Measurements from ENCODE around the gene KCNQ5. TPM values are rescaled to one million over a fixed set of nuclear protein-coding genes. Genes with fewer than 3 reads are reported as not detected.

Gene KCNQ5
- total RNA-seq, 1 experiment from 2014 or later: 17.8 TPM

GRCh38 chr6:73004861-73005260, 383.0 kb downstream of the KCNQ5 start:
- no peak overlapping the region for H3K27ac ChIP-seq (ENCODE audit: low read depth, low read length, poor library complexity, severe bottlenecking)
- no peak overlapping the region for H3K4me3 ChIP-seq (ENCODE audit: low read depth, low read length, poor library complexity, severe bottlenecking)
- intact Hi-C loops (cut with micrococcal nuclease; ENCODE audit: unreplicated experiment): no loop called here
- no TSS peak for BruUV-seq (replicated peaks)
- ChIA-PET CTCF (no interaction called here), POLR2A (ENCODE audit: low non-redundant PET) (no interaction called here)
- H3K4me1 ChIP-seq (ENCODE audit: insufficient read depth, low read length, poor library complexity, severe bottlenecking): no peaks in the 10 kb centered on the region
- DNase-seq (ENCODE audit: low spot score): no peak
- no peaks in the 10 kb centered on the region for H3K9me3 ChIP-seq (ENCODE audit: low read depth, low read length, poor library complexity, severe bottlenecking)
- H3K36me3 ChIP-seq (ENCODE audit: insufficient read depth, low read length, poor library complexity, severe bottlenecking): no peaks in the 10 kb centered on the region
- no peak for TF ChIP-seq EZH2 (IDR thresholded peaks at IDR 0.05; ENCODE audit: borderline replicate concordance, low read depth, low read length, poor library complexity, severe bottlenecking)
- TF ChIP-seq, protein P1, sequence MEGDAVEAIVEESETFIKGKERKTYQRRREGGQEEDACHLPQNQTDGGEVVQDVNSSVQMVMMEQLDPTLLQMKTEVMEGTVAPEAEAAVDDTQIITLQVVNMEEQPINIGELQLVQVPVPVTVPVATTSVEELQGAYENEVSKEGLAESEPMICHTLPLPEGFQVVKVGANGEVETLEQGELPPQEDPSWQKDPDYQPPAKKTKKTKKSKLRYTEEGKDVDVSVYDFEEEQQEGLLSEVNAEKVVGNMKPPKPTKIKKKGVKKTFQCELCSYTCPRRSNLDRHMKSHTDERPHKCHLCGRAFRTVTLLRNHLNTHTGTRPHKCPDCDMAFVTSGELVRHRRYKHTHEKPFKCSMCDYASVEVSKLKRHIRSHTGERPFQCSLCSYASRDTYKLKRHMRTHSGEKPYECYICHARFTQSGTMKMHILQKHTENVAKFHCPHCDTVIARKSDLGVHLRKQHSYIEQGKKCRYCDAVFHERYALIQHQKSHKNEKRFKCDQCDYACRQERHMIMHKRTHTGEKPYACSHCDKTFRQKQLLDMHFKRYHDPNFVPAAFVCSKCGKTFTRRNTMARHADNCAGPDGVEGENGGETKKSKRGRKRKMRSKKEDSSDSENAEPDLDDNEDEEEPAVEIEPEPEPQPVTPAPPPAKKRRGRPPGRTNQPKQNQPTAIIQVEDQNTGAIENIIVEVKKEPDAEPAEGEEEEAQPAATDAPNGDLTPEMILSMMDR (conservative IDR thresholded peaks at IDR 0.05; ENCODE audit: low read depth, low read length): no peak
- no peaks in the 10 kb centered on the region for H3K27me3 ChIP-seq (replicated peaks; ENCODE audit: insufficient read depth, low read depth, low read length, poor library complexity)

DNA sequence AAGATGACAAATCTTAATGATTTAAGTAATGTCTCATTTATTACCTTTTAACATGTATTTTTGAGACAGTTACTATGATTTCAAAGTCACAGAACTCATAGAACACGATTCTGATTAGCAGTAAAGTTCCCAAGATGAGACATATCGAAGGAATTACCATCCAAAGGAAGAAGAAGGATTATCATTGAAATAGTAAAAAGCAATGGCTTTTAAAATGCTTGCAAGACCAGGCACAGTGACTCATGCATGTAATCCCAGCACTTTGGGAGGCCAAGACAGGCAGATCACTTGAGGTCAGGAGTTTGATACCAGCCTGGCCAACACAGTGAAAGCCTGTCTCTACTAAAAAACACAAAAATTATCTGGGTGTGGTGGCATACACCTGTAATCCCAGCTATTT, 384.3 kb downstream of the KCNQ5 start:
- CTCF ChIA-PET: no interaction called here

DNA sequence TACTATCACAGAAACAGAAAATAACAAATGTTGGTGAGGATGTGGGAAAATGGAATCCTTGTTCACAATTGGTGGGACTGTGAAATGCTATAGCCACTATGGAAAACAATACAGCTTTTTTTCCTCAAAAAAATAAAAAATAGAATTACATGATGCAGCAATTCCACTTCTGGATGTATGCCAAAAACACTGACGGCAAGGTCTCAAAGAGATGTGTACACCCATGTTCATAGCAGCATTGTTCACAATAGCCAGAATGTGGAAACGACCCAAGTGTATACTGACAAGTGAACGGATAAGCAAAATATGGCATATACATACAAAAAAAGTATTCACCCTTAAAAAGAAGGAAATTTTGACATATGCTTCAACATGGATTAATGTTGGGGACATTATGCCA, 390.1 kb downstream of the KCNQ5 start:
- POLR2A ChIA-PET (ENCODE audit: low non-redundant PET): no interaction called here
- DNase-seq (ENCODE audit: low spot score): no peak
- no peak overlapping the region for H3K27ac ChIP-seq (ENCODE audit: low read depth, low read length, poor library complexity, severe bottlenecking)
- intact Hi-C loops (cut with micrococcal nuclease; ENCODE audit: unreplicated experiment): no loop called here
- no peaks in the 10 kb centered on the region for H3K9me3 ChIP-seq (ENCODE audit: low read depth, low read length, poor library complexity, severe bottlenecking)
- CTCF ChIA-PET: no interaction called here
- H3K27me3 ChIP-seq (replicated peaks; ENCODE audit: insufficient read depth, low read depth, low read length, poor library complexity): no peaks in the 10 kb centered on the region
- BruUV-seq (replicated peaks): no TSS peak
- TF ChIP-seq, protein P1 (conservative IDR thresholded peaks at IDR 0.05; ENCODE audit: low read depth, low read length): no peak
- TF ChIP-seq EZH2 (IDR thresholded peaks at IDR 0.05; ENCODE audit: borderline replicate concordance, low read depth, low read length, poor library complexity, severe bottlenecking): no peak
- no peak overlapping the region for H3K4me3 ChIP-seq (ENCODE audit: low read depth, low read length, poor library complexity, severe bottlenecking)
- no peaks in the 10 kb centered on the region for H3K36me3 ChIP-seq (ENCODE audit: insufficient read depth, low read length, poor library complexity, severe bottlenecking)
- H3K4me1 ChIP-seq (ENCODE audit: insufficient read depth, low read length, poor library complexity, severe bottlenecking): no peaks in the 10 kb centered on the region

More for the DNA sequence above, 384.3 kb downstream of the KCNQ5 start:
- Histone ChIP-seq H3K36me3 (ENCODE audit: insufficient read depth, low read length, poor library complexity, severe bottlenecking) (no peaks in the 10 kb centered on the region), H3K4me3 (ENCODE audit: low read depth, low read length, poor library complexity, severe bottlenecking) (no peak overlapping the region), H3K27me3 (replicated peaks; ENCODE audit: insufficient read depth, low read depth, low read length, poor library complexity) (no peaks in the 10 kb centered on the region), H3K27ac (ENCODE audit: low read depth, low read length, poor library complexity, severe bottlenecking) (no peak overlapping the region), H3K4me1 (ENCODE audit: insufficient read depth, low read length, poor library complexity, severe bottlenecking) (no peaks in the 10 kb centered on the region), H3K9me3 (ENCODE audit: low read depth, low read length, poor library complexity, severe bottlenecking) (no peaks in the 10 kb centered on the region)
- no peak for DNase-seq (ENCODE audit: low spot score)
- intact Hi-C loops (cut with micrococcal nuclease; ENCODE audit: unreplicated experiment): no loop called here
- TF ChIP-seq EZH2 (IDR thresholded peaks at IDR 0.05; ENCODE audit: borderline replicate concordance, low read depth, low read length, poor library complexity, severe bottlenecking): no peak
- TF ChIP-seq, protein P1 (conservative IDR thresholded peaks at IDR 0.05; ENCODE audit: low read depth, low read length): no peak
- no TSS peak for BruUV-seq (replicated peaks)
- POLR2A ChIA-PET (ENCODE audit: low non-redundant PET): no interaction called here
